HG03095 (cell line): ENCODE measurements around the gene SLC38A2.

Source experiments
- ATAC-seq: cut with Tn5 transposase; IDR thresholded peaks from one replicate; pipeline ENCODE4 v1.9.1; 2021; ENCODE audit warnings: moderate library complexity; ENCODE audit not compliant: unreplicated experiment

Gene SLC38A2

GRCh38 chr12:46377678-46378077 is 5.1 kb upstream of the SLC38A2 start:
- ATAC-seq, result no peak

DNA sequence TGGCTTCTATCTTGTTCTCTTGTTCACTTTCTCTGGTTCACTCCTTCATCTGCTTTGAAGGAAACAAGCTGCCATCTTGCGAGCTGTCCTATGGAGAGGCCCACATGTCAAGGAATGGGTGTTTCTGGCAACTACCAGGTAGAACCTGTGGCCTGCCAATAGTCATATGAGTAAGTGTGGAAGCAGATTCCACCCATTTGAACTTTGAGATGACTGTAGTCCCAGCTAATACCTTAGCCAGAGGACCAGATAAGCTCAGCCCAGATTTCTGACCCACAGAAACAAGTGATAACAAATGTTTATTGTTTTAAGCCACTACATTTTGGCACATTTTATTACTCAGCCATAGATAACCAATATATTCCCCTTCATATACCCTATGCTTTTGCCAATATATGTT is 4.0 kb upstream of the SLC38A2 start:
- ATAC-seq, result no peak

GRCh38 chr12:46374711-46375110 is 2.1 kb upstream of the SLC38A2 start:
- no peak for ATAC-seq

GRCh38 chr12:46374310-46374709 is 1.7 kb upstream of the SLC38A2 start:
- no peak for ATAC-seq

- ATAC-seq, result no peak
Measured at GRCh38 chr12:46373301-46374296, 1.0 kb upstream of the SLC38A2 start.

DNA sequence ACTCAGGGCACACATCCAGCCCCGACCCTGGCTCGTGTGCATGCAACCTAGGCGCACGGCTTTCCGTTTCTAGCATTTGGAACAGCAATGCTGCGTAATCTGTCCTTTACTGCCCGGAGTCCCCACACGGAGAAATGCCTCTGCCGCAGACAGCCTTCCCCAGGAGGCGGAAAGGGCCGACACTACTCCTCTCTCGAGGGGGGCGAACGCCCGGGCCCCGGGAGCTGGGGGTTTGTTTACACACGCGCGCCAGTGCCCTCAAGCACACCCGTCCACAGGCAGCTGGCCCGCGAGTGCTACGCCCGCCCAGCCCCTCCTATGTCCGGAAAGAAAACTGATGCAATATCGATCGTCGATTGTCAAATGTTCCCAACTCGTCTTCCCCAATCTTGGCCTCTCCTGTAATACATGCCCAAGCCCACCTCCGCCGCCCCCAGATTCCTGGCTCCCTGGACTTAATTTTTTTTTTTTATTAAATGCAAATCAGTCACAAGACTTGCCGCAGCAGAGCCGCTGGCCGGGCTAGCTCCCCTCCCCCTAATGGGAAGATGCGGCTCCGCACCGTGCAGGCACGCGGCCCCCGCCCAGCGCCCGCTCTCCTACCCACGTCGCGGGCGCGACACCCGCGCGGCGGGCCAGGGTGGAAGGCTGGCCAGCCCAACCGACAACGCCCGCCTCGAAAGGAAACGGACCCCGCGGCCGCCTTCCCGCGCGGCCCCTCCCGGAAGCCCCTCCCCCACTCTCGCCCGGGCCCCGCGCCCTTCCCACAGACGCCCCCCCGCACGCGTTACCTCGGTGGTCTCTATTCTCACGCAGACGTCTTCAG is 642 bp downstream of the SLC38A2 start:
- ATAC-seq, result peak; percentile 6

DNA sequence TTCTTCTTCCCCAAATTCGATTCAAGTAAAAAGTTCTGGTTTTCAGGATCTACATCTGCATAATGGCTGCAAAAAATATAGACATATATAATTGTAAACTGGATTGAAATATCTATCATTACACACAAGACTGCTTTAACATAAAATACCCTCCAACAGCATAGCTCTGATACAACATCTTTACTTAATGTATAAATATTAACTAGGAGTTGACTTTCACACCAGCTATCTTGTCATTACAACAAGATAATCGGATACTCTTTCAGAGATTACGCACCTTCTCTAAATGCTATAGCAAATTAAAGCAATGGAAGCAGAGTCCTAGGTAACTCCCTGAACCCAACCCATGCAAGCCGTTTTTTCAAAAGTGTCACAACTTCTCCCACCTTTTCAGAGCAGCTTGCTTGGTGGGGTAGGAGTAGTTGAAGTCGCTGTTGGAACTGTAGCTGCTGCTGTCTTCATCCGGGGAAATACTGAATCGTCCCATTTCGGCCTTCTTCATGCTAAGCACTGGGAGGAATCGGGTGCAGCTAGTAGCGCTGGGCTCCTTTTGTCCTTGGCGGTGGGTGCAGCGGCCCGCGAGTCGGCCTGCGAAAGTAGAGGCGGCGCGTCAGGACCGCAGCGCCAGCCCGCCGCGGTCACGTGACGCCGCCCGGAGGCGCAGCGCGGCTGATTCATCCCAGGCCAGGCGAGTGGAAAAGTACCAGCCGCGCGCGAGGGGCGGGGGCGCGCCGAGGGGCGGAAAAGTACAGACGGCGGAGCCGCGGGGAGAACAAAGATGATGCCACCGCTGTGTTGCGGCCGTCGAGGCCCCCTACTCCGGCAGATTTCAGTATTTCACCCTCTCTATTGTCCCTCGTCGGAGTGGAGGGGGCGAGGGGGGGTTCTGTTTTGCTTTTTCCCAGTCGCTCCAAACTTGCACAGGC is 1.5 kb downstream of the SLC38A2 start:
- ATAC-seq, result peak; percentile 47

DNA sequence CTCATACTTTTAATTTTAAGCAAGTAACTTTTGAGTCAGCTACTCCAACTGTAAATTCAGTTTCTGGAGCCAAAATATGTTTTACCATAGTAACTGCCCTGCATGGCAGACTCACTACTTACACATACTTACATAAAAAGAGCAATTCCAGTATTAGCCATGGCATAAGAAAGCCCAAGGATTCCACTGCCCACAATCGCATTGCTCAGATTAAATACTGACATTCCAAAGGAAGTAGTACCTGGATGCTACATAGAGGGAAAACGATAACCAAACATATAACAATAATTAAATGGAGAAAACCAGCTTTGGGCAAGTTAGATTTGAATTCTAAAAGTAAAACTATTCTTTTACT is 2.2 kb downstream of the SLC38A2 start:
- no peak for ATAC-seq

DNA sequence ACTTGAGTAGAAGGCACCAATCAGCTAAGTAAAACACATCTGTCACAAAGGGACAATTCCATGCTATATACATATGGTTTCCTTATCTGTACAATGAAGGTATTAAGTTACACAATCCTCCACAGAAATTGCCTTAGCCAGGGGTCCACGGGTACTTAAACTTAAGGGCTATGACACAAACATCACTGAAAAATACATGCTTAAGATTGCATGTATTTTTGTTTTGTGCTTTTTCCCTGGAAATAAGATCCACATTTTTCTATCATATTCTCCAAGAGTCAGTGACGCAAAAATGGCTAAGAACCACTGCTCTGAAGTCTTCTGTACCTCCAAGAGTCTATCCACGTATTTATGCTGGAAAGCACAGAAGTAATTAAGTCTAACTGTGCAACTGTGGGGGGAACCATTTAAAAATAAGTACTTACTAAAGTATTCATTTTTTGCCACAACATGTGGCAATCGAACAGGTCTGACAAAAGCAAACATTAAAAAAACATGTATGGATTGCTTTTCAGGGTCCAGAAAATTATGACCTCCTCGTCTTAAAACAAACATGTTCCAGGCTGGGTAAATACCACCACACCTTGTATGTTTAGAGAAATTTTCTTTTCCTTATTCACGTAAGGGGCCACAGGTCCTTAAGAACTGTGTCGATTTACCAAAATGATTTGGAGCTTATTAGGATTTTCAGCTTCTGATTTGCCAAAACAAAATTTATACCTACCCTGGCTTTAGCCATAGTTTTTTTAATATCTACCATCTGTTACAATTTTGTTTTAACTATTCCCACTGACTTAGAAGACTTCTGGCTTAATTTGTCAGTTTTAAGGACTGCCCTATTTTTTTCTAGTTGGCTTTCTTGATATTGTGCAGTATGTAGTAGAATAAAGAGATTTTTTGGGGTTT is 2.8 kb downstream of the SLC38A2 start:
- no peak for ATAC-seq

DNA sequence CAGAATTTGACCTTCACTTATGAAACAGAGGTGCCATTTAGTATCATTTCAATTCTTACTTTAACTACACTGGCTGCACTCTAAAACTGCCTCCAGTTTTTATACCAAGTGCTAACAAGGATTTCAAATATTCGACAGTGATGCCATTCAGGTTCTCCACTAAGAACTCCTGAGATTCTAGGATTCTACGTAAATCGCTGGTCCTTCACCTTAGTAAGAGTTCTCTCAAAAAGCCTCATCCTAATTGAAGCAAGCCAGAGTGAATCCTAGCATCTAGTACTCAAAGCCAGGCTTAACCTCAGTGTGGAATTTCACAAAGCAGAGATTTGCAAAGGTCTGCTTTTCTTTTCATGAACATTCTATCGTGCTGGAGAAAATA is 3.5 kb downstream of the SLC38A2 start:
- no peak for ATAC-seq

DNA sequence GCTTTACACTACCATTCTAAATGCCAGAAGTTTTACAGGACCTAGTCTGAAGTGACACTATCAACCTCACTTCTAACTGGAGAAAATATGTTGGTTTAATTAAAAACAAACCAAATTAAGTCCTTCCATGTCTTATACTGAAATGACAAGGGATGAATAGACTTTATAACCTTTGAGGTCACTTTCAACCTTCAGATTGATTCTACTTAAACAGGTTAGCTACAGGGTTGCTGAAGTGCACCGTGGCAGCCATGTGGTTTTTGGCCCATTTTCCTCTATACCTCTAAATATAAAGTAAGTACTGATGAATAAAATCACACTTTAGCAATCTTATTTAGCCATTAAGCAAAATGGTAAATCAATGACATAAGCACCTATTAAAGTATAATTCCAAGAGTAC is 3.9 kb downstream of the SLC38A2 start:
- ATAC-seq, result no peak

DNA sequence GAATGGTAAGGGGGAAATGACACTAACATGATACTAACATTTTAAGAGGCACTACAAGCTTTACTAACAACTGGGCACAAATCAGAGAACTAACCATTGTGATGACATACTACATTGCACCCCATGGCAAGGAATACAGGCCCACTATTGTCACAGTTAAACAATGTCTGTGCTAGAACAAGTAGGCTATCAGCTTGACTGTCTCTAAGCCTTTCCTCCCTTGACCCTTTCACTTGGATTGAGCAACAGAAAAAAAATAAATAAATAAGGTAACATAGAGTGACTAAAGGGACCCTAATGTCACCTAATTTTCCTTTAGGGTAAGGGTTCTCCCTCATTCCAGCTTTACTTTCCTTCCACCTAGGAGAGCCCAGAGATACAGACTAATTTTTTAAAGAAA is 4.4 kb downstream of the SLC38A2 start:
- no peak for ATAC-seq

DNA sequence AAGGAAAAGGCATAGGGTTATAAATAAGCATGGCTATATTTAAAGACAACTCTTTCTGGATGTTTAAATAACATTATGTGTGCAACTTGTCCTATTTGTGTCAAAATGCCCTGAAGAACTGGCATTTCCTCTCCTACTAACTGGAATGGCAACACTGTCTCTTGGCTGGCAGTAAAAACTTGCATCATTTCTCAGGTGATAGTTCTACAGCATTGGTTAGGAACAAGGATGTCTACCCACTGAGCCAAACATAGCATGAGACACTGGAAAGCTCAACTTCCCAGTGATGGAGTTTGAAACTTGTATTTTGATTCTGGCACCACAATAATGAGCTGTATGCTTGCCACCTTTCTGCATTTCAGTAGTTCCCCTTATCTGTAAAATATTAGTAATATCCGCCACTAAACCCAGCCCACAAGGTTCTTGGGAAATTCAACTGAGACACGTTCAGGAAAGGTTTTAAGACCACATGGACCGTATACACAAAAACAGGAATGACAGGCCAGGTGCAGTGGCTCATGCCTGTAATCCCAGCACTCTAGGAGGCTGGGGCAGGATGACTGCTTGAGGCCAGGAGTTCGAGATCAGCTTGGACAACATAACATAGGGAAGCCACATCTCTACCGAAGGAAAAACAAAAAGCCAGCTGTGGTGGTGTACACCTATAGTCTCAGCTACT is 5.1 kb downstream of the SLC38A2 start:
- ATAC-seq, result no peak

DNA sequence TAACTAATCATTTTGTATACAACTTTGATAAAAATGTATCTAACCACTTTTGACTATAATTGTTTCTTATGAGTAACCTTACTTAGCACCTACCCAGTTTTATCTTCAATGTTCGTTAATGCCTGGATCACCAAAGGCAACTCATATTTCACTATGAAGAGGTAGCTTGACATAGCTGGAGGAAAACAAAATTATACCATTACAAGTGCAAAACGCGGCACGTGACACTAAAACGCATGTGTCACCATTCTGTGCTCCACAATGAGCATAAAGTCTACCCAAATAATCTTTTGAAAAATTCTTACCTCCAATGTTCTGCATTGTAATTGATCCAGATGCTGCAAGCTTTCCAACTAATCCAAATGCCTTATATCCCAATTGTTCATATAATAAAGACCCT is 5.8 kb downstream of the SLC38A2 start:
- no peak for ATAC-seq

GRCh38 chr12:46365951-46366379 is 6.6 kb downstream of the SLC38A2 start:
- no peak for ATAC-seq

DNA sequence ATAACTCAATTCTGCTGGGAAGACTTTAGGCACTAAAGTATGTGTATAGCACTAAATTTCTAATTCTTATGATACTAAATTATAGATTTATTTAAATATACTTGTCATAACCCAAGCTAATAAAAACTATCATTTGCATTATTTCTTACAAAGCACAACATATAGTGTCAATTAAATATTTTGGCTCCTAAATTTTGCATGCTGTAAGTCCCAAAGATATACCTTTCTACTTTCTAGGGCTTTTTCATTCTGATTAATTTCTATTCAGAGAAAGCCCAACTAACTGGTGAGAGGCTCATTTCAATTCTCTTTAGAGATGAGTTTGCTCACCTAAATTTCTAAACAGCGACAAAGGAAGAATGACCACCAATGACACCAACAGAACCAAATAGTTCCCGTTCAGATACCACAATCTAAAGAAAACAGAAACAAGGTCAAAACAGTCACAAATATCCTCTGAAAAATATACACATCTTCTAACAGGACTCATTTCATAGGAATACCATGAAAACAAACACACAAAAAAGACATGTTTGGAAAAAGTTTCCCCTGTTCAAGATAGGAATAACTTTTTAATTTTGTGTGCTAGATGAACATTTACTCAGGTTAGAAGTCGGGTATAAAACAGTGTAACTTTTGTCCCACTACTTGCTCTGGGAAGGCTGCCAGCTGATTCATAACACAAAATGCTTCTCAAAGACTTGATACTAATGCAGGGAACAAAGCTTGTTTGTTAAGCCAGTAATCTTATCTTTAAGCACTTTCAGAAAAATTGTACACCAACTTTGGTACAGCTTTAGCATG is 7.6 kb downstream of the SLC38A2 start:
- ATAC-seq, result no peak

GRCh38 chr12:46364300-46364696 is 8.3 kb downstream of the SLC38A2 start:
- no peak for ATAC-seq

GRCh38 chr12:46363582-46364299 is 8.8 kb downstream of the SLC38A2 start:
- ATAC-seq, result no peak
